ENCODE measurements around the gene TRIM8. TPM values are rescaled to one million over a fixed set of nuclear protein-coding genes. Genes with fewer than 3 reads are reported as not detected.
"Not testable (repeated sequence)": the region's sequence is repeated elsewhere in the genome, so short reads cannot be mapped to it uniquely, and the experiment has no call there.

TRIM8 gene
- polyA plus RNA-seq, 4 donors: 38.1 to 65.1 (median 44.7) TPM

DNA sequence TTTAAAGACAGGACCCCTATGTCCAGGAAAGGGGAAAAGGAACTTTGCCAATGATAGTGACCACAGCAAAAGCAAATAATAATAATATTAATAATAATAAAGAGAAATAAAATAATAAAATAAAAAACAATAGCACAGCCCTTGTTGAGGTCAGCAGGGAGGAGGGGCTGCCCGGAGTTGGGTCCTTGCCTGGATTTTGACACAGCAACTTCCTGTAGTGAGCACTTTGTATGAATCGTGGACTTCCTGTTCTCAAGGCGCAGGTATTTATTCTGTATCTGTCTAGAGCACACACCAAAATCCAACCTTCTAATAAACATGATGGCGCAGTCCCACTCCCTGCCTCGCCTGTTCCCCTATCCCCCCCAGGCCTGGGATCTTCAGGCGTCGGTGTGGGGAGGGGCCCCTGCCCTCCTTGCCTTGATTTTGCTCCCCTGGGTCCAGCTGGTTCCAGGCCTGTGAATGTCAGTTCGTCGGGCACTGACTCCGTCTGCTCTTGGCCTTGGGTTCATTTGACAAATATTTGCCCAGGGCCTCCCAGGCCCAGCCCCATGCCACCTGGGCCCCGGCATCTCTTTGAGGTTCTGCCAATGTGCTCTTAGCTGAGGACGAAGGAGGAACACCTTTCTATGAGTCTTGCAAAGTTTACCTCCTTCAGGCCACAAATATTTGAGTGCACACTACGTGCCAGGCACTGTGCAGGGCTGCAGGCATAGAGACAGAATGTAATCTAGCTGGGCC is 13.9 kb downstream of the TRIM8 start:
- DNase-seq (peak; percentile 37 to 70), FAIRE-seq (no peak)
- H3K9me3 ChIP-seq (ENCODE audit: control insufficient read depth in 2 of 2, insufficient read depth in 1 of 2, low read depth in 1 of 2, low read length in 1 of 2): no peaks in the 10 kb centered on the region
- peaks cover 8 to 25% (median 20%) of the 10 kb centered on the region in 3 donors for H3K4me1 ChIP-seq (ENCODE audit: control insufficient read depth in 3 of 3, insufficient read depth in 2 of 3, low read depth in 1 of 3, low read length in 2 of 3)
- 9 to 36% (median 20%) methylated on average over 13 of the region's 13 CpGs for WGBS, 3 donors
- H3K36me3 ChIP-seq (ENCODE audit: control insufficient read depth in 3 of 3, insufficient read depth in 2 of 3, low read depth in 1 of 3, low read length in 3 of 3): peaks cover 18 to 65% (median 23%) of the 10 kb centered on the region in 3 donors
- peak overlapping the region in 2 of 3 donors; percentile 28 to 91 for H3K27ac ChIP-seq (ENCODE audit: low read depth in 1 of 3, low read length in 2 of 3)
- H3K4me3 ChIP-seq (ENCODE audit: low read depth in 1 of 3, low read length in 3 of 3): no peak overlapping the region
- no peaks in the 10 kb centered on the region for H3K27me3 ChIP-seq (ENCODE audit: control insufficient read depth in 3 of 3, insufficient read depth in 3 of 3, low read length in 3 of 3)

DNA sequence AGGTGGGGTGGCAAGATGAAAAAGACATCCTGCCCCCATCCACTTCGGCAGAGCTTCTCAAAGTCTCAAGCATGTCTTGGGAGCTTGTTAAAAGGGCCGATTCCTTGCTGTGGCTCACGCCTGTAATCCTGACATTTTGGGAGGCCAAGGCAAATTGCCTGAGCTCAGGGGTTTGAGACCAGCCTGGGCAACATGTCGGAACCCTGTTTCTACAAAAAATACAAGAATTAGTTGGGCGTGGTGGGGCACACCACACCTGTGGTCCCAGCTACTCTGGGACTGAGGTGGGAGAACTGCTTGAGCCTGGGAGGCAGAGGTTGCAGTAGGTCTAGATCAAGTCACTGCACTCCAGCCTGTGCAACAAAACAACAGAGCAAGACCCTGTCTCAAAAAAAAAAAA is 14.5 kb downstream of the TRIM8 start:
- Histone ChIP-seq H3K9me3 (ENCODE audit: control insufficient read depth in 2 of 2, insufficient read depth in 1 of 2, low read depth in 1 of 2, low read length in 1 of 2) (no peaks in the 10 kb centered on the region), H3K36me3 (ENCODE audit: control insufficient read depth in 3 of 3, insufficient read depth in 2 of 3, low read depth in 1 of 3, low read length in 3 of 3) (peaks cover 18 to 59% (median 23%) of the 10 kb centered on the region in 3 donors), H3K27ac (ENCODE audit: low read depth in 1 of 3, low read length in 2 of 3) (peak overlapping the region in 2 of 3 donors; percentile 28 to 91), H3K4me1 (ENCODE audit: control insufficient read depth in 3 of 3, insufficient read depth in 2 of 3, low read depth in 1 of 3, low read length in 2 of 3) (peaks cover 3 to 25% (median 19%) of the 10 kb centered on the region in 3 donors), H3K27me3 (ENCODE audit: control insufficient read depth in 3 of 3, insufficient read depth in 3 of 3, low read length in 3 of 3) (no peaks in the 10 kb centered on the region), H3K4me3 (ENCODE audit: low read depth in 1 of 3, low read length in 3 of 3) (no peak overlapping the region)
- WGBS, 3 donors: 33 to 67% (median 41%) methylated on average over 5 of the region's 5 CpGs
- FAIRE-seq (no peak), DNase-seq (no peak)

DNA sequence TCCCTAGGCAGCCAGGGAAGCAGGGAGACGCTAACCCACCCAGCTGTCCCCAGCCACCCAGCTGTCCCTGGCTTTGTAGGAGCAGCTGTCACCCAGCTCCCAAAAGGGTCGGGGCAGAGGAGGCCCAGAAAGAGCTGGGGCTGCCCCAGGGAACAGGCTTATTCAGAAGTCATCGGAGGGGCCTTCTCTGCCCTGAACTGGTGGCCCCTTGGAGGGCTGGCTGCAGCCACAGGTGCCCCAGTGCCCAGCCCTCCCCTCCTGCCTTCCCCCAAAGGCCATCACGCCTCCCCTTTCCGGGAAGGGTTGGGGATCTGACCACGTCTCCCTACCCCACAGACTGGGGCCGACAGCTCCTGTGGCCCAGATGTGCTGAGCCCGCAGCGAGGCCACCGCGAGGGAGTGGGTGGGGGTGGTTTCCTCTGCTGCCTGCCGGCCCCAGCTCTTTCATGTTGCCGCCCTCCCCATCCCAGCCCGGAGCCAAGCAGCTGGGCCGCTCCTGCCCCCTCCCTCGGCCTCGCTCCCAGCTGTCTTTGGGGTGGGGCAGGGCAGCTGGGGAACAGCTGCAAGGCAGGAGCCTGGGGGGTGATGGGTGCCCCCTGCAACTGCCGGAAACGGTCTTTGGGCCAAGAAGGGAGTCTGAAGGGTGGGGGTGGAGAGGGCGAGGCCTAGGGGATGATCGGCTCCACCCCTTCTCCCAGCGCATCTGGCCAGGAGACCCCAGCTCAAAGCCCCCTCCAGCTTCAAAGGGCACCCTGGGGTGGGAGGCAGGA is 16.8 kb downstream of the TRIM8 start:
- DNase-seq (peak; percentile 60 to 76), FAIRE-seq (no peak)
- peak overlapping the region; percentile 16 to 80 (median 42) for H3K27ac ChIP-seq (ENCODE audit: low read depth in 1 of 3, low read length in 2 of 3)
- peaks cover 9 to 39% (median 12%) of the 10 kb centered on the region in 3 donors for H3K36me3 ChIP-seq (ENCODE audit: control insufficient read depth in 3 of 3, insufficient read depth in 2 of 3, low read depth in 1 of 3, low read length in 3 of 3)
- peaks cover 6 to 29% (median 19%) of the 10 kb centered on the region in 3 donors for H3K4me1 ChIP-seq (ENCODE audit: control insufficient read depth in 3 of 3, insufficient read depth in 2 of 3, low read depth in 1 of 3, low read length in 2 of 3)
- H3K9me3 ChIP-seq (ENCODE audit: control insufficient read depth in 2 of 2, insufficient read depth in 1 of 2, low read depth in 1 of 2, low read length in 1 of 2): no peaks in the 10 kb centered on the region
- H3K4me3 ChIP-seq (ENCODE audit: low read depth in 1 of 3, low read length in 3 of 3): no peak overlapping the region
- 1 to 4% (median 3%) methylated on average over 18 to 22 of the region's 22 CpGs for WGBS, 3 donors
- no peaks in the 10 kb centered on the region for H3K27me3 ChIP-seq (ENCODE audit: control insufficient read depth in 3 of 3, insufficient read depth in 3 of 3, low read length in 3 of 3)

DNA sequence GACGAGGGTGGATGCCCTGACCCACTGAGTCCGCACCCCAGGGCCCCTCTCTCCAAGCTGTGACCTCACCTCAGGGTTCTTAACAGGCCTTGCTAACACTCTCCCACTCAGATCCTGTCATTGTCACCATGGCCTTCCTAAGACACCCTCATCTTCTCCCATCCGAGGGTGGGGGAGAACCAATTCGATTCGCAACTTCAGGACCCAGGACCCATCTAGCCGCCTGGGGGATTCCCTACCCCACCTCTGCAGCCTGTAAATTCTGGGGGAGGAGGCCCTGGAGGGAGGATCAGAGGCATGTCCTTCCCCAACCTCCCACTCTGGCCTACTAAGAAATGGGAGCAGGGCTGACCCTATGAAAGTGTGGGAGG is 17.4 kb downstream of the TRIM8 start:
- Histone ChIP-seq H3K27ac (ENCODE audit: low read depth in 1 of 3, low read length in 2 of 3) (peak overlapping the region in 2 of 3 donors; percentile 42 to 80), H3K36me3 (ENCODE audit: control insufficient read depth in 3 of 3, insufficient read depth in 2 of 3, low read depth in 1 of 3, low read length in 3 of 3) (peaks cover 9 to 33% (median 11%) of the 10 kb centered on the region in 3 donors), H3K4me3 (ENCODE audit: low read depth in 1 of 3, low read length in 3 of 3) (no peak overlapping the region), H3K27me3 (ENCODE audit: control insufficient read depth in 3 of 3, insufficient read depth in 3 of 3, low read length in 3 of 3) (no peaks in the 10 kb centered on the region), H3K9me3 (ENCODE audit: control insufficient read depth in 2 of 2, insufficient read depth in 1 of 2, low read depth in 1 of 2, low read length in 1 of 2) (no peaks in the 10 kb centered on the region), H3K4me1 (ENCODE audit: control insufficient read depth in 3 of 3, insufficient read depth in 2 of 3, low read depth in 1 of 3, low read length in 2 of 3) (peaks cover 6 to 33% (median 19%) of the 10 kb centered on the region in 3 donors)
- FAIRE-seq: no peak
- WGBS, 3 donors: 31 to 40% (median 31%) methylated on average over 4 to 6 of the region's 6 CpGs
- no peak for DNase-seq

DNA sequence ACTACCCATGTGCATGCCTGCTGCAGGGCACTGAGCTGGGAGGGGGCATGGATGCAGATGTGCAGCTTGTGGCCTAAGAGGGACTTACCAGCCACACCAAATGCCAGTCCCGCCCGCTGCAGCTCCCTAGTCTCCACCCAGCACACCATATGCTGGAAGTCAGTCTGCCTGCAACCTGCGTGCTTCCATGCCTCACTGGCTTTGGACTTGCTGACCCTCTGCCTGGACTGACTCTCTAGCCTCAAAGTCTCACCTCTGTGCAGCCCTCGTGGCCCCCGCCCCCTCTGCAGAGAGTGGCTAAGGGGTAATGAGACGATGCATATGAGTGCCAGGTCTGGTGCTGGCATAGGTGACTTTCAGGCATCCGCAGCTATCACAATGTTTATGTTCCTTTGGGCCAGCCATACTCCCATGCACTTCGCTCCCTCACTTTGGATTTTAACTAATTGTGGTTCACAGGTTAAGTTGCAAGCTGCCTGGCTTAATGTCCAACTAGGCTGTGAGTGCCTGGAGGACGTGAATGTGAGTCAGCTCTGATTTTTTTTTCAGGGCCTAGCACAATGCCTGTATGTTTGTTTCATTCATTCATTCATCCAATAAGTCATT is 21.7 kb downstream of the TRIM8 start:
- DNase-seq (peak; percentile 74 to 91), FAIRE-seq (no peak)
- Histone ChIP-seq H3K4me3 (ENCODE audit: low read depth in 1 of 3, low read length in 3 of 3) (no peak overlapping the region), H3K27ac (ENCODE audit: low read depth in 1 of 3, low read length in 2 of 3) (peak overlapping the region in 1 of 3 donors; percentile 51), H3K36me3 (ENCODE audit: control insufficient read depth in 3 of 3, insufficient read depth in 2 of 3, low read depth in 1 of 3, low read length in 3 of 3) (peaks cover 0 to 2% (median 0%) of the 10 kb centered on the region in 3 donors), H3K9me3 (ENCODE audit: control insufficient read depth in 2 of 2, insufficient read depth in 1 of 2, low read depth in 1 of 2, low read length in 1 of 2) (no peaks in the 10 kb centered on the region), H3K4me1 (ENCODE audit: control insufficient read depth in 3 of 3, insufficient read depth in 2 of 3, low read depth in 1 of 3, low read length in 2 of 3) (peaks cover 5 to 34% (median 7%) of the 10 kb centered on the region in 3 donors), H3K27me3 (ENCODE audit: control insufficient read depth in 3 of 3, insufficient read depth in 3 of 3, low read length in 3 of 3) (no peaks in the 10 kb centered on the region)
- 15 to 57% (median 38%) methylated on average over 9 of the region's 9 CpGs for WGBS, 3 donors

DNA sequence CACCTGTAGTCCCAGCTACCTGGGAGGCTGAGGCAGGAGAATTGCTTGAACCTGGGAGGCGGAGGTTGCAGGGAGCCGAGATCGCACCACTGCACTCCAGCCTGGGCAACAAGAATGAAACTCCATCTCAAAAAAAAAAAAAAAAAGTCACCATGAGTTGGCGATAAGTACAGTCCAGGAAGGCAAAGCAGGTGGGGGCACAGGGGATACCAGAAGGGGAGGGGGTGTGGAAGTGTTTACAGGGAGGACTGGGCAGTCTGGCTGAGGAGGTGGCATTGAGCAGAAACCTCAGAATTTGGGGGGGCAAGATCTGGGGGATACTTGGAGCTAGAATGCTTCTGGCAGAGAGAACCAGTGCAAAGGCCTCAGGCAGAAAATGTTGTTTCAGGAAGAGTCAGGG is 23.1 kb downstream of the TRIM8 start:
- not testable (repeated sequence) for FAIRE-seq; DNase-seq; H3K9me3 ChIP-seq (ENCODE audit: control insufficient read depth in 2 of 2, insufficient read depth in 1 of 2, low read depth in 1 of 2, low read length in 1 of 2); H3K27me3 ChIP-seq (ENCODE audit: control insufficient read depth in 3 of 3, insufficient read depth in 3 of 3, low read length in 3 of 3); H3K36me3 ChIP-seq (ENCODE audit: control insufficient read depth in 3 of 3, insufficient read depth in 2 of 3, low read depth in 1 of 3, low read length in 3 of 3); H3K4me3 ChIP-seq (ENCODE audit: low read depth in 1 of 3, low read length in 3 of 3); H3K27ac ChIP-seq (ENCODE audit: low read depth in 1 of 3, low read length in 2 of 3)
- WGBS, 3 donors: 63 to 77% (median 69%) methylated on average over 4 of the region's 4 CpGs
- peaks cover 5 to 25% (median 7%) of the 10 kb centered on the region in 3 donors for H3K4me1 ChIP-seq (ENCODE audit: control insufficient read depth in 3 of 3, insufficient read depth in 2 of 3, low read depth in 1 of 3, low read length in 2 of 3)

DNA sequence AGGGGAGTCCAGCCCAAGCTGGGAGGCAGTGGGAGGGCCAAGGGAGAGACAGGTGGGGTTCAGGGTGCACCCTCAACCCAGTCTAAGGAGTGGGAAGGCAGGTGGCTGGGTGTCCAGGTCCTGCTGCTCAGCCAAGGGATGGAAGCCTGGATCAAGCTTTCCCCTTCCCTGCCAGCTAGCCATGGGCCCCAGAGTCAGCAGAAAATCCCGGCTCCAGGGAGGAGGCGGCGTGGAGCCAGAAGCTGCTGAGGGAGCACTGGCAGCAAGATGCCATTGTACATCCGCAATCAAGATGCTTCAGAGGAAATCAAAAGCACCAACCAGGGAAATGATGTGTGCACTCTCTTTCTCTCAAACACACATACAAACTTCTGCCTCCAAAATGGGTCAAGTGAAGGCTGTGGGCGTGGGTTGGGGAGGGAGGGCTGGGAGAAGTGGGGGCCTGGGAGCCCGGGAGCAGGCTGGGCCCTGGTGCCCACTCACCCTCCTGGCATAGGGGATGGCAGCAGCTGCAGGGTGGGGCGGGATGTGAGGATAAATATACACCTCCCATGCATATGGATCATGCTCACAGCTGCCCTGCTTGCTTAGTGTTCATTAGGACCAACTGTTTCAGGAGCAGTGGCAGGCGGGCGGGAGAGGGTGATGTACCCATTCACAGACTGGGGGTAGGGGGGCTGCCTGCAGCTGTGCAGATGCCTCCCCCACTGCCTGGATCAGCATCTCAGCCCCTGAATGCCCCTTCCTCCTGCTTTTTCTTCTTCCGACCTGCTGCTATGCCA is 24.2 kb downstream of the TRIM8 start:
- no peaks in the 10 kb centered on the region for H3K27me3 ChIP-seq (ENCODE audit: control insufficient read depth in 3 of 3, insufficient read depth in 3 of 3, low read length in 3 of 3)
- 74 to 83% (median 82%) methylated on average over 10 of the region's 10 CpGs for WGBS, 3 donors

More for the DNA sequence above, 24.2 kb downstream of the TRIM8 start:
- H3K4me1 ChIP-seq (ENCODE audit: control insufficient read depth in 3 of 3, insufficient read depth in 2 of 3, low read depth in 1 of 3, low read length in 2 of 3): peaks cover 5 to 25% (median 7%) of the 10 kb centered on the region in 3 donors
- H3K4me3 ChIP-seq (ENCODE audit: low read depth in 1 of 3, low read length in 3 of 3): no peak overlapping the region
- H3K36me3 ChIP-seq (ENCODE audit: control insufficient read depth in 3 of 3, insufficient read depth in 2 of 3, low read depth in 1 of 3, low read length in 3 of 3): peaks cover 0 to 2% (median 0%) of the 10 kb centered on the region in 3 donors
- peak overlapping the region in 1 of 3 donors; percentile 45 for H3K27ac ChIP-seq (ENCODE audit: low read depth in 1 of 3, low read length in 2 of 3)
- no peaks in the 10 kb centered on the region for H3K9me3 ChIP-seq (ENCODE audit: control insufficient read depth in 2 of 2, insufficient read depth in 1 of 2, low read depth in 1 of 2, low read length in 1 of 2)
- no peak for FAIRE-seq
- DNase-seq: no peak

Measured in small intestine (tissue), 7 donors.